H1 (cell line): Measurements from ENCODE around the gene MMP24OS. TPM values are rescaled to one million over a fixed set of nuclear protein-coding genes. Genes with fewer than 3 reads are reported as not detected.

Experiments used
- RFX5 ChIP-seq: IDR thresholded peaks from 2 replicates; pipeline ENCODE4 v1.6.1; 2011; ENCODE audit warnings: low read depth, low read length, improper control_type of control experiment, borderline replicate concordance
- polyA plus RNA-seq, 7 experiments: library from polyadenylated mRNA; depleted of rRNA in 3 of 7; stranded (reverse) in 5 of 7; unstranded in 2 of 7; fragments of >200 nt in 5 of 7; fragments of 200-250 nt in 2 of 7; gene quantifications; 1 replicate in 5 of 7; 2 replicates in 1 of 7; 4 replicates in 1 of 7; pipeline versions ENCODE4 v1.2.1 to v1.2.3, GENCODE V29; 2011 to 2013; ENCODE audit warnings: missing spikeins in 2 of 7, mixed read lengths in 2 of 7
- total RNA-seq: library from RNA; stranded (reverse); fragmentation: NEBNext Ultra II Directional; extraction: Animal tissue kit (Norgen Biotek cat#: 25700); gene quantifications from 2 replicates; pipeline ENCODE4 v1.2.1, GENCODE V29; 2021
- TF ChIP-seq, protein P1 (sequence below): fragments of 300-600 bp; sonication (generic); IDR thresholded peaks from 2 replicates; pipeline ENCODE4 v1.7.1; 2012; ENCODE audit warnings: low read length, moderate library complexity, mild to moderate bottlenecking, inconsistent platforms; ENCODE audit not compliant: insufficient replicate concordance
- TF ChIP-seq, protein P2 (sequence below): IDR thresholded peaks from 2 replicates; pipeline ENCODE4 v1.6.1; 2011; ENCODE audit warnings: low read depth, mild to moderate bottlenecking, low read length; ENCODE audit not compliant: insufficient read depth

MMP24OS gene
- total and polyA plus RNA-seq, 2 of the 8 experiments (the other 6 are each of a cell fraction or from before 2014, with no cell fraction given), result 19.0 to 21.3 TPM

DNA sequence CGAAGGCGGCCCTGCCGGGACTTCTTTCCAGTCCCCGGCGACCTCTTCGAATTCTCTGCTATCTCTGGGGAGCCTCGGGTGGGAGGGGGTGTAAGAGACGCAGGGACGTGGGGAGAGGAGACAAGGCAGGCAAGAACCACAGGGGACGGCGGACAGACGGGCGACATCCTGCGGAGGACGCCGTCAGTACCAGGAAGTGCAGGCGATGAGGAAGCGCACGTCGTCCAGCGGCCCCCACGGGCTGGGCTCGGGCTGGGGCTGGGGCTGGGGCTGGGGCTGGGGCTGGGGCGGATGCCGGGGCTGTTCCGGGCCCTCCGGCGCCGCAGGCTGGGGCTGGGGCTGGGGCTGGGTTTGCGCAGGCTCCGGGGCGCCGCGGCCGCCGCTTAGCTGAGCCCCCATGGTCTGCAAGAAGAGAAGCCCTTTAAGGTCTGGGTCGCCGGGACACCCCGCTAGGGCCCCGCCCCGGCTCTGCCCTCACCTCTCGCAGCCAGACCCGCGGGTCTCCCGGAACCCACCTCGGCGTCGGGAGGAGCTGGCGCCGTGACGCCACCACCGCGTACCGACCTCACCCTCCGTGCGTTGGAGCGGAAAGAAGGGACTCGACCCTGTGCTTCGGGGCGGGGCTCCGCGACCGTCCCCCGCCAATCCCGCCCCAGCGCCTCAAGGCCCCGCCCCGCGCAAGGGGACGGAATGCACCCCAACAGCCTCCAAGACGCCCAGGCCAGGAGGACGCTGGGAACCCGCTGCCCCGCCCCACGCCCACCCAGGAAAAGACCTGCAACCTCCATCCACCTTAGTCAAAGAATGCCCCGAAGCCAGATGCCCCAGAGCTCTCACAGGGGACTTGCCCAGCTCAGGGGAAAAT, at the start of gene MMP24OS (continued):
- TF ChIP-seq, protein P1, sequence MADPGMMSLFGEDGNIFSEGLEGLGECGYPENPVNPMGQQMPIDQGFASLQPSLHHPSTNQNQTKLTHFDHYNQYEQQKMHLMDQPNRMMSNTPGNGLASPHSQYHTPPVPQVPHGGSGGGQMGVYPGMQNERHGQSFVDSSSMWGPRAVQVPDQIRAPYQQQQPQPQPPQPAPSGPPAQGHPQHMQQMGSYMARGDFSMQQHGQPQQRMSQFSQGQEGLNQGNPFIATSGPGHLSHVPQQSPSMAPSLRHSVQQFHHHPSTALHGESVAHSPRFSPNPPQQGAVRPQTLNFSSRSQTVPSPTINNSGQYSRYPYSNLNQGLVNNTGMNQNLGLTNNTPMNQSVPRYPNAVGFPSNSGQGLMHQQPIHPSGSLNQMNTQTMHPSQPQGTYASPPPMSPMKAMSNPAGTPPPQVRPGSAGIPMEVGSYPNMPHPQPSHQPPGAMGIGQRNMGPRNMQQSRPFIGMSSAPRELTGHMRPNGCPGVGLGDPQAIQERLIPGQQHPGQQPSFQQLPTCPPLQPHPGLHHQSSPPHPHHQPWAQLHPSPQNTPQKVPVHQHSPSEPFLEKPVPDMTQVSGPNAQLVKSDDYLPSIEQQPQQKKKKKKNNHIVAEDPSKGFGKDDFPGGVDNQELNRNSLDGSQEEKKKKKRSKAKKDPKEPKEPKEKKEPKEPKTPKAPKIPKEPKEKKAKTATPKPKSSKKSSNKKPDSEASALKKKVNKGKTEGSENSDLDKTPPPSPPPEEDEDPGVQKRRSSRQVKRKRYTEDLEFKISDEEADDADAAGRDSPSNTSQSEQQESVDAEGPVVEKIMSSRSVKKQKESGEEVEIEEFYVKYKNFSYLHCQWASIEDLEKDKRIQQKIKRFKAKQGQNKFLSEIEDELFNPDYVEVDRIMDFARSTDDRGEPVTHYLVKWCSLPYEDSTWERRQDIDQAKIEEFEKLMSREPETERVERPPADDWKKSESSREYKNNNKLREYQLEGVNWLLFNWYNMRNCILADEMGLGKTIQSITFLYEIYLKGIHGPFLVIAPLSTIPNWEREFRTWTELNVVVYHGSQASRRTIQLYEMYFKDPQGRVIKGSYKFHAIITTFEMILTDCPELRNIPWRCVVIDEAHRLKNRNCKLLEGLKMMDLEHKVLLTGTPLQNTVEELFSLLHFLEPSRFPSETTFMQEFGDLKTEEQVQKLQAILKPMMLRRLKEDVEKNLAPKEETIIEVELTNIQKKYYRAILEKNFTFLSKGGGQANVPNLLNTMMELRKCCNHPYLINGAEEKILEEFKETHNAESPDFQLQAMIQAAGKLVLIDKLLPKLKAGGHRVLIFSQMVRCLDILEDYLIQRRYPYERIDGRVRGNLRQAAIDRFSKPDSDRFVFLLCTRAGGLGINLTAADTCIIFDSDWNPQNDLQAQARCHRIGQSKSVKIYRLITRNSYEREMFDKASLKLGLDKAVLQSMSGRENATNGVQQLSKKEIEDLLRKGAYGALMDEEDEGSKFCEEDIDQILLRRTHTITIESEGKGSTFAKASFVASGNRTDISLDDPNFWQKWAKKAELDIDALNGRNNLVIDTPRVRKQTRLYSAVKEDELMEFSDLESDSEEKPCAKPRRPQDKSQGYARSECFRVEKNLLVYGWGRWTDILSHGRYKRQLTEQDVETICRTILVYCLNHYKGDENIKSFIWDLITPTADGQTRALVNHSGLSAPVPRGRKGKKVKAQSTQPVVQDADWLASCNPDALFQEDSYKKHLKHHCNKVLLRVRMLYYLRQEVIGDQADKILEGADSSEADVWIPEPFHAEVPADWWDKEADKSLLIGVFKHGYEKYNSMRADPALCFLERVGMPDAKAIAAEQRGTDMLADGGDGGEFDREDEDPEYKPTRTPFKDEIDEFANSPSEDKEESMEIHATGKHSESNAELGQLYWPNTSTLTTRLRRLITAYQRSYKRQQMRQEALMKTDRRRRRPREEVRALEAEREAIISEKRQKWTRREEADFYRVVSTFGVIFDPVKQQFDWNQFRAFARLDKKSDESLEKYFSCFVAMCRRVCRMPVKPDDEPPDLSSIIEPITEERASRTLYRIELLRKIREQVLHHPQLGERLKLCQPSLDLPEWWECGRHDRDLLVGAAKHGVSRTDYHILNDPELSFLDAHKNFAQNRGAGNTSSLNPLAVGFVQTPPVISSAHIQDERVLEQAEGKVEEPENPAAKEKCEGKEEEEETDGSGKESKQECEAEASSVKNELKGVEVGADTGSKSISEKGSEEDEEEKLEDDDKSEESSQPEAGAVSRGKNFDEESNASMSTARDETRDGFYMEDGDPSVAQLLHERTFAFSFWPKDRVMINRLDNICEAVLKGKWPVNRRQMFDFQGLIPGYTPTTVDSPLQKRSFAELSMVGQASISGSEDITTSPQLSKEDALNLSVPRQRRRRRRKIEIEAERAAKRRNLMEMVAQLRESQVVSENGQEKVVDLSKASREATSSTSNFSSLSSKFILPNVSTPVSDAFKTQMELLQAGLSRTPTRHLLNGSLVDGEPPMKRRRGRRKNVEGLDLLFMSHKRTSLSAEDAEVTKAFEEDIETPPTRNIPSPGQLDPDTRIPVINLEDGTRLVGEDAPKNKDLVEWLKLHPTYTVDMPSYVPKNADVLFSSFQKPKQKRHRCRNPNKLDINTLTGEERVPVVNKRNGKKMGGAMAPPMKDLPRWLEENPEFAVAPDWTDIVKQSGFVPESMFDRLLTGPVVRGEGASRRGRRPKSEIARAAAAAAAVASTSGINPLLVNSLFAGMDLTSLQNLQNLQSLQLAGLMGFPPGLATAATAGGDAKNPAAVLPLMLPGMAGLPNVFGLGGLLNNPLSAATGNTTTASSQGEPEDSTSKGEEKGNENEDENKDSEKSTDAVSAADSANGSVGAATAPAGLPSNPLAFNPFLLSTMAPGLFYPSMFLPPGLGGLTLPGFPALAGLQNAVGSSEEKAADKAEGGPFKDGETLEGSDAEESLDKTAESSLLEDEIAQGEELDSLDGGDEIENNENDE, result no peak
- TF ChIP-seq RFX5, result no peak
- TF ChIP-seq, protein P2, sequence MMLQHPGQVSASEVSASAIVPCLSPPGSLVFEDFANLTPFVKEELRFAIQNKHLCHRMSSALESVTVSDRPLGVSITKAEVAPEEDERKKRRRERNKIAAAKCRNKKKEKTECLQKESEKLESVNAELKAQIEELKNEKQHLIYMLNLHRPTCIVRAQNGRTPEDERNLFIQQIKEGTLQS, result no peak
